ENCODE measurements around the gene ZRANB3.
"Not testable (repeated sequence)": the region's sequence is repeated elsewhere in the genome, so short reads cannot be mapped to it uniquely, and the experiment has no call there.

ZRANB3 gene

GRCh38 chr2:135320465-135321355 is 210.3 kb downstream of the ZRANB3 start:
- no peak overlapping the region for H3K4me3 ChIP-seq (ENCODE audit: low read length)
- no peaks in the 10 kb centered on the region for H3K27me3 ChIP-seq (ENCODE audit: control insufficient read depth, insufficient read depth, low read length)

GRCh38 chr2:135318808-135319207 is 212.2 kb downstream of the ZRANB3 start:
- Histone ChIP-seq H3K4me2 (ENCODE audit: low read length) (no peak overlapping the region), H3K36me3 (ENCODE audit: insufficient read depth, low read length) (no peaks in the 10 kb centered on the region), H3K4me3 (ENCODE audit: low read length) (no peak overlapping the region), H3K4me1 (ENCODE audit: control insufficient read depth, insufficient read depth, low read length) (no peaks in the 10 kb centered on the region), H3K9me3 (replicated peaks; ENCODE audit: low read length) (no peaks in the 10 kb centered on the region), H3K27me3 (ENCODE audit: control insufficient read depth, insufficient read depth, low read length) (no peaks in the 10 kb centered on the region), H3K9ac (ENCODE audit: low read depth, low read length) (no peak overlapping the region)

More at GRCh38 chr2:135320465-135321355, 210.3 kb downstream of the ZRANB3 start:
- H3K9ac ChIP-seq (ENCODE audit: low read depth, low read length), result no peak overlapping the region
- no peaks in the 10 kb centered on the region for H3K4me1 ChIP-seq (ENCODE audit: control insufficient read depth, insufficient read depth, low read length)
- no peaks in the 10 kb centered on the region for H3K9me3 ChIP-seq (replicated peaks; ENCODE audit: low read length)
- no peak overlapping the region for H3K4me2 ChIP-seq (ENCODE audit: low read length)
- H3K36me3 ChIP-seq (ENCODE audit: insufficient read depth, low read length), result no peaks in the 10 kb centered on the region

- H3K4me2 ChIP-seq (ENCODE audit: low read length), result no peak overlapping the region
- H3K4me3 ChIP-seq (ENCODE audit: low read length), result no peak overlapping the region
- no peaks in the 10 kb centered on the region for H3K36me3 ChIP-seq (ENCODE audit: insufficient read depth, low read length)
- no peaks in the 10 kb centered on the region for H3K9me3 ChIP-seq (replicated peaks; ENCODE audit: low read length)
- no peak overlapping the region for H3K9ac ChIP-seq (ENCODE audit: low read depth, low read length)
- H3K4me1 ChIP-seq (ENCODE audit: control insufficient read depth, insufficient read depth, low read length), result no peaks in the 10 kb centered on the region
- H3K27me3 ChIP-seq (ENCODE audit: control insufficient read depth, insufficient read depth, low read length), result no peaks in the 10 kb centered on the region
These were observed 213.6 kb downstream of the ZRANB3 start for GRCh38 chr2:135317375-135317774.

GRCh38 chr2:135311962-135312361 is 219.1 kb downstream of the ZRANB3 start:
- Histone ChIP-seq H3K27me3 (ENCODE audit: control insufficient read depth, insufficient read depth, low read length) (no peaks in the 10 kb centered on the region), H3K4me3 (ENCODE audit: low read length) (no peak overlapping the region), H3K4me2 (ENCODE audit: low read length) (no peak overlapping the region), H3K4me1 (ENCODE audit: control insufficient read depth, insufficient read depth, low read length) (no peaks in the 10 kb centered on the region), H3K9me3 (replicated peaks; ENCODE audit: low read length) (no peaks in the 10 kb centered on the region), H3K36me3 (ENCODE audit: insufficient read depth, low read length) (no peaks in the 10 kb centered on the region), H3K9ac (ENCODE audit: low read depth, low read length) (no peak overlapping the region)

GRCh38 chr2:135311268-135311667 is 219.8 kb downstream of the ZRANB3 start:
- Histone ChIP-seq H3K27me3 (ENCODE audit: control insufficient read depth, insufficient read depth, low read length) (no peaks in the 10 kb centered on the region), H3K9me3 (replicated peaks; ENCODE audit: low read length) (no peaks in the 10 kb centered on the region), H3K4me1 (ENCODE audit: control insufficient read depth, insufficient read depth, low read length) (no peaks in the 10 kb centered on the region), H3K36me3 (ENCODE audit: insufficient read depth, low read length) (no peaks in the 10 kb centered on the region), H3K9ac (ENCODE audit: low read depth, low read length) (no peak overlapping the region), H3K4me2 (ENCODE audit: low read length) (no peak overlapping the region), H3K4me3 (ENCODE audit: low read length) (no peak overlapping the region)

GRCh38 chr2:135304694-135305093 is 226.3 kb downstream of the ZRANB3 start:
- no peak overlapping the region for H3K4me3 ChIP-seq (ENCODE audit: low read length)
- no peaks in the 10 kb centered on the region for H3K36me3 ChIP-seq (ENCODE audit: insufficient read depth, low read length)
- H3K27me3 ChIP-seq (ENCODE audit: control insufficient read depth, insufficient read depth, low read length), result no peaks in the 10 kb centered on the region
- H3K4me2 ChIP-seq (ENCODE audit: low read length), result no peak overlapping the region
- H3K9ac ChIP-seq (ENCODE audit: low read depth, low read length), result no peak overlapping the region
- peaks cover 2% of the 10 kb centered on the region for H3K4me1 ChIP-seq (ENCODE audit: control insufficient read depth, insufficient read depth, low read length)
- H3K9me3 ChIP-seq (replicated peaks; ENCODE audit: low read length), result no peaks in the 10 kb centered on the region

- Histone ChIP-seq H3K27me3 (ENCODE audit: control insufficient read depth, insufficient read depth, low read length) (no peaks in the 10 kb centered on the region), H3K4me1 (ENCODE audit: control insufficient read depth, insufficient read depth, low read length) (peaks cover 3% of the 10 kb centered on the region), H3K4me2 (ENCODE audit: low read length) (no peak overlapping the region), H3K9ac (ENCODE audit: low read depth, low read length) (no peak overlapping the region), H3K4me3 (ENCODE audit: low read length) (no peak overlapping the region), H3K36me3 (ENCODE audit: insufficient read depth, low read length) (no peaks in the 10 kb centered on the region), H3K9me3 (replicated peaks; ENCODE audit: low read length) (no peaks in the 10 kb centered on the region)
These were observed 231.3 kb downstream of the ZRANB3 start for GRCh38 chr2:135299658-135300244.

- Histone ChIP-seq H3K4me1 (ENCODE audit: control insufficient read depth, insufficient read depth, low read length) (peaks cover 3% of the 10 kb centered on the region), H3K9ac (ENCODE audit: low read depth, low read length) (no peak overlapping the region), H3K36me3 (ENCODE audit: insufficient read depth, low read length) (no peaks in the 10 kb centered on the region), H3K4me2 (ENCODE audit: low read length) (no peak overlapping the region), H3K9me3 (replicated peaks; ENCODE audit: low read length) (no peaks in the 10 kb centered on the region), H3K27me3 (ENCODE audit: control insufficient read depth, insufficient read depth, low read length) (no peaks in the 10 kb centered on the region), H3K4me3 (ENCODE audit: low read length) (no peak overlapping the region)
These were observed 231.9 kb downstream of the ZRANB3 start for GRCh38 chr2:135299165-135299564.

- not testable (repeated sequence) for H3K4me3 ChIP-seq (ENCODE audit: low read length); H3K4me2 ChIP-seq (ENCODE audit: low read length); H3K4me1 ChIP-seq (ENCODE audit: control insufficient read depth, insufficient read depth, low read length); H3K27me3 ChIP-seq (ENCODE audit: control insufficient read depth, insufficient read depth, low read length); H3K9ac ChIP-seq (ENCODE audit: low read depth, low read length); H3K36me3 ChIP-seq (ENCODE audit: insufficient read depth, low read length); H3K9me3 ChIP-seq (replicated peaks; ENCODE audit: low read length)
These were observed 243.9 kb downstream of the ZRANB3 start for GRCh38 chr2:135287121-135287520.

- Histone ChIP-seq H3K4me3 (ENCODE audit: low read length) (no peak overlapping the region), H3K36me3 (ENCODE audit: insufficient read depth, low read length) (no peaks in the 10 kb centered on the region), H3K4me2 (ENCODE audit: low read length) (no peak overlapping the region), H3K27me3 (ENCODE audit: control insufficient read depth, insufficient read depth, low read length) (no peaks in the 10 kb centered on the region), H3K9me3 (replicated peaks; ENCODE audit: low read length) (no peaks in the 10 kb centered on the region), H3K4me1 (ENCODE audit: control insufficient read depth, insufficient read depth, low read length) (no peaks in the 10 kb centered on the region), H3K9ac (ENCODE audit: low read depth, low read length) (no peak overlapping the region)
These were observed 245.6 kb downstream of the ZRANB3 start for GRCh38 chr2:135285391-135285790.

- H3K36me3 ChIP-seq (ENCODE audit: insufficient read depth, low read length), result no peaks in the 10 kb centered on the region
- H3K4me2 ChIP-seq (ENCODE audit: low read length), result no peak overlapping the region
- H3K9me3 ChIP-seq (replicated peaks; ENCODE audit: low read length), result no peaks in the 10 kb centered on the region
- no peak overlapping the region for H3K9ac ChIP-seq (ENCODE audit: low read depth, low read length)
- H3K4me3 ChIP-seq (ENCODE audit: low read length), result no peak overlapping the region
- H3K4me1 ChIP-seq (ENCODE audit: control insufficient read depth, insufficient read depth, low read length), result no peaks in the 10 kb centered on the region
- H3K27me3 ChIP-seq (ENCODE audit: control insufficient read depth, insufficient read depth, low read length), result no peaks in the 10 kb centered on the region
These were observed 249.6 kb downstream of the ZRANB3 start for GRCh38 chr2:135281379-135281778.

GRCh38 chr2:135279209-135279608 is 251.8 kb downstream of the ZRANB3 start:
- no peaks in the 10 kb centered on the region for H3K4me1 ChIP-seq (ENCODE audit: control insufficient read depth, insufficient read depth, low read length)

More at GRCh38 chr2:135279209-135279608, 251.8 kb downstream of the ZRANB3 start:
- H3K4me2 ChIP-seq (ENCODE audit: low read length), result no peak overlapping the region
- no peaks in the 10 kb centered on the region for H3K27me3 ChIP-seq (ENCODE audit: control insufficient read depth, insufficient read depth, low read length)
- no peaks in the 10 kb centered on the region for H3K36me3 ChIP-seq (ENCODE audit: insufficient read depth, low read length)
- H3K4me3 ChIP-seq (ENCODE audit: low read length), result no peak overlapping the region
- H3K9me3 ChIP-seq (replicated peaks; ENCODE audit: low read length), result no peaks in the 10 kb centered on the region
- H3K9ac ChIP-seq (ENCODE audit: low read depth, low read length), result no peak overlapping the region

Measured in skeletal muscle satellite cell (primary cell).